SK-N-SH treated with all-trans-retinoic acid at 6 μM for 48 hours (cell line): ENCODE results near the gene CSN2.

Source experiments
- ATAC-seq: fragments of 200-7000 bp; cut with Tn5 transposase; 3 replicates; pipeline ENCODE4 v1.9.1; 2020; ENCODE audit warnings: mild to moderate bottlenecking, moderate library complexity
- ARNTL ChIP-seq: fragments of 450-650 bp; formaldehyde crosslinking; IDR thresholded peaks from 2 replicates; pipeline ENCODE4 v1.5.0; 2020; ENCODE audit warnings: low read depth, mild to moderate bottlenecking, moderate library complexity, borderline replicate concordance
- BACH2 ChIP-seq: fragments of 250-450 bp; sonication (Bioruptor Pico); IDR thresholded peaks from 2 replicates; pipeline ENCODE4 v1.9.0; 2021; ENCODE audit warnings: mild to moderate bottlenecking, borderline replicate concordance
- CSRNP3 ChIP-seq: fragments of 250-450 bp; sonication (Bioruptor Pico); IDR thresholded peaks from 2 replicates; pipeline ENCODE4 v1.5.1; 2021; ENCODE audit warnings: mild to moderate bottlenecking, moderate library complexity
- OSR1 ChIP-seq: fragments of 250-450 bp; sonication (Bioruptor Pico); IDR thresholded peaks from 2 replicates; pipeline ENCODE4 v1.8.0; 2022; ENCODE audit warnings: moderate library complexity, mild to moderate bottlenecking, inconsistent platforms
- PATZ1 ChIP-seq: fragments of 250-450 bp; sonication (Bioruptor Pico); IDR thresholded peaks from 2 replicates; pipeline ENCODE4 v1.8.0; 2020; ENCODE audit warnings: mild to moderate bottlenecking, moderate library complexity, borderline replicate concordance
- RARB ChIP-seq: fragments of 250-450 bp; sonication (Bioruptor Pico); IDR thresholded peaks from 2 replicates; pipeline ENCODE4 v1.8.0; 2021; ENCODE audit warnings: mild to moderate bottlenecking, moderate library complexity
- SNAI2 ChIP-seq: fragments of 250-450 bp; sonication (Bioruptor Pico); IDR thresholded peaks from 2 replicates; pipeline ENCODE4 v1.5.0; 2020; ENCODE audit warnings: mild to moderate bottlenecking, moderate library complexity
- TOX ChIP-seq: fragments of 250-450 bp; sonication (Bioruptor Pico); IDR thresholded peaks from 2 replicates; pipeline ENCODE4 v1.8.0; 2021; ENCODE audit warnings: mild to moderate bottlenecking, moderate library complexity, borderline replicate concordance
- TSHZ2 ChIP-seq: fragments of 250-450 bp; sonication (Bioruptor Pico); IDR thresholded peaks from 2 replicates; pipeline ENCODE4 v1.5.0; 2020; ENCODE audit warnings: mild to moderate bottlenecking, moderate library complexity
- ZC3H10 ChIP-seq: fragments of 250-450 bp; sonication (Bioruptor Pico); IDR thresholded peaks from 2 replicates; pipeline ENCODE4 v1.5.1; 2021; ENCODE audit warnings: mild to moderate bottlenecking, moderate library complexity
- ZFP3 ChIP-seq: fragments of 250-450 bp; sonication (Bioruptor Pico); IDR thresholded peaks from 2 replicates; pipeline ENCODE4 v1.5.0; 2020; ENCODE audit warnings: mild to moderate bottlenecking, moderate library complexity
- ZFP30 ChIP-seq: fragments of 450-650 bp; formaldehyde crosslinking; IDR thresholded peaks from 2 replicates; pipeline ENCODE4 v1.5.0; 2022; ENCODE audit warnings: mild to moderate bottlenecking, moderate library complexity
- ZNF565 ChIP-seq: fragments of 450-650 bp; formaldehyde crosslinking; conservative IDR thresholded peaks from 2 replicates; pipeline ENCODE4 v1.5.0; 2020; ENCODE audit warnings: low read depth, mild to moderate bottlenecking, moderate library complexity
- ZNF70 ChIP-seq: fragments of 450-650 bp; formaldehyde crosslinking; IDR thresholded peaks from 2 replicates; pipeline ENCODE4 v1.5.0; 2020; ENCODE audit warnings: mild to moderate bottlenecking, moderate library complexity
- ZNF8 ChIP-seq: fragments of 450-650 bp; formaldehyde crosslinking; IDR thresholded peaks from 2 replicates; pipeline ENCODE4 v1.5.0; 2020; ENCODE audit warnings: mild to moderate bottlenecking, moderate library complexity
- TF ChIP-seq, protein P1 (sequence below): fragments of 250-450 bp; sonication (Bioruptor Pico); IDR thresholded peaks from 2 replicates; pipeline ENCODE4 v1.8.0; 2021; ENCODE audit warnings: low read depth, mild to moderate bottlenecking, moderate library complexity, borderline replicate concordance
- TF ChIP-seq, protein P2 (sequence below): fragments of 250-450 bp; sonication (Bioruptor Pico); IDR thresholded peaks from 2 replicates; pipeline ENCODE4 v1.5.1; 2020; ENCODE audit warnings: low read depth, mild to moderate bottlenecking, moderate library complexity

Gene CSN2

DNA sequence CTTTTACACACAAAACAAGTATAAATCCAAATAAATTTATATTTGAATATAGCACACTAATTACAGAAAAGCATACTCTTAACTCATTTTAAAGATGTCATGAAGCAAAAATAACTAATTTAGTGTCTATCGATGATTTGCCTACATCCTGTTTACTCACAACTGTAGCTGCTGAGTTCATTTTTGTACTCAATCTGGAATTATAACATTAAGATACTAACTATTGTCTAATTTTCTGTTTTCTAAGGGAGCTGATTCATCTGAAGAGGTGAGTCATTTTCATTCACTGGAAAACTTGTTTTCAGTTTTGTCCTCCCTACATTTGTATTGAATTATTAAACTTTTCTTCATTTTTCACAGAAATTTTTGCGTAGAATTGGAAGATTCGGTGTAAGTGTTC, 33.9 kb upstream of the CSN2 start:
- TF ChIP-seq RARB (CRISPR knock-in tag) (no peak), SNAI2 (CRISPR knock-in tag) (no peak), CSRNP3 (CRISPR knock-in tag) (no peak), ZFP3 (CRISPR knock-in tag) (no peak), ZFP30 (no peak)
- ATAC-seq, result no peak

DNA sequence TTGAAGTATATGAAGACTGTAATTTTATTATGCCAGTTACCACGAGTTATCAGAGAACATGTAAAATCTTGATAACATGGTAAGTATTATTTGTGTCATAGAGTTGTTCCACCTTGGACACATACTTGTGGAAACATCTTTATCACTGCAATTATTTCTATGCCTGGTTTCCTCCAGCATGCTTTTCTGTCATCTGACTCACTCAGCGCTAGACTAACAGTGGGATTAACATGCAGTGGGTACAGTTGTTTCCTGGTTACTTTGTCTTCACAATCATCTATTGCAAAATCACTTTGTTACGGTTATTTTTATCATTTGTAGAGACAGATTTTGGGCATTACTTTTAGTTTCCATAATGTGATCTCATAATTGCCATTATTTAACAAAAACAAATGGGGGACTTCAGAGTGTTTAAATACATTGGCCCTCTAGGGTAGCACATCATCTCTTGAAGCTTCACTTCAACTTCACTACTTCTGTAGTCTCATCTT, 30.0 kb upstream of the CSN2 start, which contains the start of gene STATH:
Gene STATH (plus strand): TSS at position 441 of the 491 bp plus-strand sequence. CDS start 2,472 bp downstream, outside the sequence.
- TF ChIP-seq TOX (no peak), BACH2 (CRISPR knock-in tag) (no peak), TSHZ2 (CRISPR knock-in tag) (no peak), ZC3H10 (no peak), ARNTL (no peak), PATZ1 (CRISPR knock-in tag) (no peak), ZNF70 (CRISPR knock-in tag) (no peak)
- TF ChIP-seq, protein P1, sequence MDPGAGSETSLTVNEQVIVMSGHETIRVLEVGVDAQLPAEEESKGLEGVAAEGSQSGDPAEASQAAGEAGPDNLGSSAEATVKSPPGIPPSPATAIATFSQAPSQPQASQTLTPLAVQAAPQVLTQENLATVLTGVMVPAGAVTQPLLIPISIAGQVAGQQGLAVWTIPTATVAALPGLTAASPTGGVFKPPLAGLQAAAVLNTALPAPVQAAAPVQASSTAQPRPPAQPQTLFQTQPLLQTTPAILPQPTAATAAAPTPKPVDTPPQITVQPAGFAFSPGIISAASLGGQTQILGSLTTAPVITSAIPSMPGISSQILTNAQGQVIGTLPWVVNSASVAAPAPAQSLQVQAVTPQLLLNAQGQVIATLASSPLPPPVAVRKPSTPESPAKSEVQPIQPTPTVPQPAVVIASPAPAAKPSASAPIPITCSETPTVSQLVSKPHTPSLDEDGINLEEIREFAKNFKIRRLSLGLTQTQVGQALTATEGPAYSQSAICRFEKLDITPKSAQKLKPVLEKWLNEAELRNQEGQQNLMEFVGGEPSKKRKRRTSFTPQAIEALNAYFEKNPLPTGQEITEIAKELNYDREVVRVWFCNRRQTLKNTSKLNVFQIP (CRISPR knock-in tag), result no peak
- ATAC-seq, result no peak

DNA sequence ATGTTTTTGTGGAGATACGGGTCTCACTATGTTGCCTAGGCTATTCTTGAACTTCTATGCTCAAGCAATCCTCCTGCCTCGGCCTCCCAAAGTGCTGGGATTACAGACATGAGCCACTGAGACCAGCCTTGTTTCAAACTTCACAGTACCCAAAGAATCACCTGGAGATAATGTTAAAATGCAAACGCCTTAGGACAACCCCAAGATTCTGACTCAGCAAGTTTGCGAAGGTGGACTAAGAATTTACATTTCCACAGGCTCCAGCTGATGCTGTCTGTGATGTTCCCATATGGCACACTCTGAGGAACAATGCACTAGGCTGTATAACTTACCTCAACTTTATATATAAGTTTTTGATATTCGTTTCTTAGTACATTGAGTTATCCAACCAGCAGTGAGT, 29.3 kb upstream of the CSN2 start:
- TF ChIP-seq ZFP30, result no peak
- no peak for TF ChIP-seq OSR1 (CRISPR knock-in tag)
- TF ChIP-seq TOX, result no peak
- ATAC-seq, result no peak

DNA sequence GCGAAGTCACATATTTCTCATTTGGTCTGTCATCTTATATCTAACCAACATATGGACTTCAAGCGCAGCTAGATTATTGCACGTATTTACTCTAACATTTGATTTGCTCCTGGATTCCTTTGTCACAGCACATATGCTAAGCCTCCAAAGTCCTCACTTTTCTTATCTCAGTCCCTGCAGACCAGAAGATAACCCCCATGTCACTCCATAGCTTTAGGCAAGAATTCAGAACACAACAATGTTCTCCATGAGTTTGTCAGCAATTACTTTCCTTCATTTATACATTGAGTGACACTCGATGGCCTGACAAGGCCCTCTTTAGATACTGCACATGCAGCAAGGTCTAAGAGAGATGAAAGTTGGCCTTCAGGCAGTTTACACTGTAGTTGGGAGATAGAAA, 25.5 kb upstream of the CSN2 start:
- no peak for ATAC-seq
- TF ChIP-seq RARB (CRISPR knock-in tag), result no peak
- no peak for TF ChIP-seq PATZ1 (CRISPR knock-in tag)
- TF ChIP-seq, protein P2, sequence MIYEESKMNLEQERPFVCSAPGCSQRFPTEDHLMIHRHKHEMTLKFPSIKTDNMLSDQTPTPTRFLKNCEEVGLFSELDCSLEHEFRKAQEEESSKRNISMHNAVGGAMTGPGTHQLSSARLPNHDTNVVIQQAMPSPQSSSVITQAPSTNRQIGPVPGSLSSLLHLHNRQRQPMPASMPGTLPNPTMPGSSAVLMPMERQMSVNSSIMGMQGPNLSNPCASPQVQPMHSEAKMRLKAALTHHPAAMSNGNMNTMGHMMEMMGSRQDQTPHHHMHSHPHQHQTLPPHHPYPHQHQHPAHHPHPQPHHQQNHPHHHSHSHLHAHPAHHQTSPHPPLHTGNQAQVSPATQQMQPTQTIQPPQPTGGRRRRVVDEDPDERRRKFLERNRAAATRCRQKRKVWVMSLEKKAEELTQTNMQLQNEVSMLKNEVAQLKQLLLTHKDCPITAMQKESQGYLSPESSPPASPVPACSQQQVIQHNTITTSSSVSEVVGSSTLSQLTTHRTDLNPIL (CRISPR knock-in tag), result no peak
- no peak for TF ChIP-seq TSHZ2 (CRISPR knock-in tag)
- TF ChIP-seq ZFP3 (CRISPR knock-in tag), result no peak
- TF ChIP-seq ZNF70 (CRISPR knock-in tag), result no peak
- no peak for TF ChIP-seq SNAI2 (CRISPR knock-in tag)
- TF ChIP-seq ZNF8 (CRISPR knock-in tag), result no peak
- TF ChIP-seq CSRNP3 (CRISPR knock-in tag), result no peak
- no peak for TF ChIP-seq ZNF565 (CRISPR knock-in tag)
- TF ChIP-seq OSR1 (CRISPR knock-in tag), result no peak
